IMR-90 (cell line): ENCODE results near the gene ARMC3. TPM values are rescaled to one million over a fixed set of nuclear protein-coding genes. Genes with fewer than 3 reads are reported as not detected.

Source experiments
- ATAC-seq: fragments of 200-7000 bp; cut with Tn5 transposase; 2 replicates; pipeline ENCODE4 v1.9.1; 2020; ENCODE audit warnings: low read depth, mild to moderate bottlenecking, moderate library complexity
- BruUV-seq: library from RNA; stranded (reverse); fragments of 400-500 nt; replicated peaks from 2 replicates; lab custom pipeline; 2021; lab: Mats Ljungman, UMichigan
- CTCF ChIA-PET: fragments of 300-600 bp; formaldehyde crosslinking; extraction: SDS; loops from one replicate; lab custom pipeline; 2021; ENCODE audit warnings: antibody characterized with exemption; lab: Yijun Ruan, JAX
- POLR2A ChIA-PET: fragments of 300-600 bp; sonication (Branson Sonifier 250); formaldehyde crosslinking; loops from one replicate; lab custom pipeline; 2022; ENCODE audit warnings: antibody characterized with exemption; ENCODE audit not compliant: unreplicated experiment; lab: Charles Lee
- DNase-seq: peaks from one replicate; pipeline ENCODE4 v3.0.0; 2013
- H2AFZ ChIP-seq: replicated peaks from 2 replicates; pipeline ENCODE3; 2013; ENCODE audit warnings: low read length, mild to moderate bottlenecking; ENCODE audit not compliant: poor library complexity
- H2AK5ac ChIP-seq: 2 replicates; pipeline ENCODE4 v1.6.1; 2013; ENCODE audit warnings: low read depth, low read length, inconsistent platforms
- H2AK9ac ChIP-seq: replicated peaks from 2 replicates; pipeline ENCODE3; 2013; ENCODE audit warnings: mild to moderate bottlenecking, low read depth, low read length, moderate library complexity; ENCODE audit not compliant: poor library complexity
- H2BK120ac ChIP-seq: 2 replicates; pipeline ENCODE4 v1.6.1; 2013; ENCODE audit warnings: low read depth, low read length, inconsistent platforms
- H2BK15ac ChIP-seq: 3 replicates; pipeline ENCODE4 v1.6.1; 2013; ENCODE audit warnings: low read depth, low read length, inconsistent platforms
- H2BK20ac ChIP-seq: 2 replicates; pipeline ENCODE4 v1.6.1; 2013; ENCODE audit warnings: low read depth, mild to moderate bottlenecking, inconsistent platforms, low read length, moderate library complexity
- H2BK5ac ChIP-seq: 2 replicates; pipeline ENCODE4 v1.6.1; 2013; ENCODE audit warnings: mild to moderate bottlenecking, low read depth, low read length, inconsistent platforms; ENCODE audit not compliant: poor library complexity, severe bottlenecking
- H3K14ac ChIP-seq: replicated peaks from 2 replicates; pipeline ENCODE4 v1.6.1; 2013; ENCODE audit warnings: low read depth, low read length, inconsistent platforms
- H3K18ac ChIP-seq: 2 replicates; pipeline ENCODE4 v1.6.1; 2013; ENCODE audit warnings: low read depth, low read length, control low read depth
- H3K23ac ChIP-seq: 2 replicates; pipeline ENCODE4 v1.6.1; 2013; ENCODE audit warnings: low read depth, low read length, inconsistent platforms
- H3K27ac ChIP-seq: 2 replicates; pipeline ENCODE4 v1.5.1; 2013; ENCODE audit warnings: mild to moderate bottlenecking, control low read depth, low read length; ENCODE audit not compliant: insufficient read depth
- H3K27me3 ChIP-seq: 2 replicates; pipeline ENCODE4 v1.6.1; 2013; ENCODE audit warnings: low read length; ENCODE audit not compliant: control insufficient read depth, insufficient read depth
- H3K36me3 ChIP-seq: 2 replicates; pipeline ENCODE4 v1.6.1; 2013; ENCODE audit warnings: low read length, mixed read lengths; ENCODE audit not compliant: control insufficient read depth, insufficient read depth
- H3K4ac ChIP-seq: 2 replicates; pipeline ENCODE4 v1.6.1; 2013; ENCODE audit warnings: low read depth, low read length, inconsistent platforms
- H3K4me1 ChIP-seq: 2 replicates; pipeline ENCODE4 v1.6.1; 2013; ENCODE audit warnings: low read length, mixed read lengths; ENCODE audit not compliant: control insufficient read depth, insufficient read depth
- H3K4me2 ChIP-seq: 2 replicates; pipeline ENCODE4 v1.6.1; 2013; ENCODE audit warnings: low read depth, mild to moderate bottlenecking, control low read depth, low read length, moderate library complexity
- H3K4me3 ChIP-seq: 2 replicates; pipeline ENCODE4 v1.5.1; 2013; ENCODE audit warnings: low read depth, mild to moderate bottlenecking, control low read depth, low read length, moderate library complexity; ENCODE audit not compliant: insufficient read depth
- H3K56ac ChIP-seq: 2 replicates; pipeline ENCODE4 v1.6.1; 2013; ENCODE audit warnings: low read length, inconsistent platforms; ENCODE audit not compliant: insufficient read depth; ENCODE audit errors: extremely low read depth
- H3K79me1 ChIP-seq, 2 experiments: 2 replicates each; pipeline ENCODE4 v1.6.1; 2013; ENCODE audit warnings: low read length in 2 of 2, inconsistent platforms in 1 of 2, low read depth in 1 of 2
- H3K9ac ChIP-seq: 2 replicates; pipeline ENCODE4 v1.6.1; 2013; ENCODE audit warnings: low read depth, low read length, control low read depth
- H3K9me1 ChIP-seq: 2 replicates; pipeline ENCODE4 v1.6.1; 2013; ENCODE audit warnings: low read length, inconsistent platforms; ENCODE audit not compliant: insufficient read depth
- H3K9me3 ChIP-seq: 2 replicates; pipeline ENCODE4 v1.6.1; 2013; ENCODE audit warnings: low read length; ENCODE audit not compliant: control insufficient read depth, insufficient read depth
- H4K20me1 ChIP-seq: 2 replicates; pipeline ENCODE4 v1.6.1; 2013; ENCODE audit warnings: low read length, inconsistent platforms; ENCODE audit not compliant: insufficient read depth
- H4K5ac ChIP-seq: 2 replicates; pipeline ENCODE4 v1.6.1; 2013; ENCODE audit warnings: mild to moderate bottlenecking, low read depth, low read length, control low read depth
- H4K8ac ChIP-seq, 2 experiments: 2 replicates each; pipeline ENCODE4 v1.6.1; 2013; ENCODE audit warnings: low read depth in 2 of 2, low read length in 2 of 2, control low read depth in 1 of 2, inconsistent platforms in 1 of 2
- H4K91ac ChIP-seq: 2 replicates; pipeline ENCODE4 v1.6.1; 2013; ENCODE audit warnings: low read depth, low read length, inconsistent platforms; ENCODE audit not compliant: insufficient read depth
- CEBPB ChIP-seq: IDR thresholded peaks from 2 replicates; pipeline ENCODE4 v1.6.1; 2012; ENCODE audit warnings: low read depth, low read length, improper control_type of control experiment
- FOS ChIP-seq: fragments of 150-350 bp; IDR thresholded peaks from 2 replicates; pipeline ENCODE4 v1.6.1; 2016; ENCODE audit warnings: low read depth, low read length
- RFX5 ChIP-seq: IDR thresholded peaks from 2 replicates; pipeline ENCODE4 v1.8.0; 2012; ENCODE audit warnings: low read depth, mild to moderate bottlenecking, low read length, moderate library complexity
- WGBS, 2 experiments: methylation state at CpG; one replicate each; pipeline versions ENCODE4 v1.1.5 to v1.1.7; 2013; ENCODE audit warnings: missing lambda C conversion rate in 2 of 2; ENCODE audit not compliant: insufficient read length in 1 of 2; ENCODE audit errors: extremely low coverage in 2 of 2; 5-methylcytosine and 5-hydroxymethylcytosine counted together
- dilution Hi-C: fragments of 300-500 bp; cut with HindIII; formaldehyde crosslinking; loops from one replicate; pipeline ENCODE4 v1.14.3; 2018; ENCODE audit warnings: low sequenced_read_pairs; ENCODE audit not compliant: unreplicated experiment
- in situ Hi-C: fragments of 300-500 bp; cut with MboI; formaldehyde crosslinking; loops from 3 replicates; pipeline ENCODE4 v1.14.3; 2019; ENCODE audit warnings: low sequenced_read_pairs, inconsistent platforms, mixed read lengths
- intact Hi-C: fragments of 100-400 bp; cut with micrococcal nuclease; formaldehyde crosslinking; loops from 2 replicates; pipeline ENCODE4 v1.10.0; 2022
- polyA plus RNA-seq, 3 experiments: library from polyadenylated mRNA; depleted of rRNA; stranded (reverse); fragments of >200 nt; gene quantifications; 2 replicates each; pipeline ENCODE4 v1.2.3, GENCODE V29; 2012; ENCODE audit warnings: low replicate concordance in 1 of 3
- total RNA-seq: library from RNA; depleted of rRNA; stranded (reverse); fragments of >200 nt; gene quantifications from 2 replicates; pipeline ENCODE4 v1.2.3, GENCODE V29; 2012

The ARMC3 gene
- total and polyA plus RNA-seq, 2 of the 4 experiments (the other 2 are of a cell fraction) = not detected

DNA sequence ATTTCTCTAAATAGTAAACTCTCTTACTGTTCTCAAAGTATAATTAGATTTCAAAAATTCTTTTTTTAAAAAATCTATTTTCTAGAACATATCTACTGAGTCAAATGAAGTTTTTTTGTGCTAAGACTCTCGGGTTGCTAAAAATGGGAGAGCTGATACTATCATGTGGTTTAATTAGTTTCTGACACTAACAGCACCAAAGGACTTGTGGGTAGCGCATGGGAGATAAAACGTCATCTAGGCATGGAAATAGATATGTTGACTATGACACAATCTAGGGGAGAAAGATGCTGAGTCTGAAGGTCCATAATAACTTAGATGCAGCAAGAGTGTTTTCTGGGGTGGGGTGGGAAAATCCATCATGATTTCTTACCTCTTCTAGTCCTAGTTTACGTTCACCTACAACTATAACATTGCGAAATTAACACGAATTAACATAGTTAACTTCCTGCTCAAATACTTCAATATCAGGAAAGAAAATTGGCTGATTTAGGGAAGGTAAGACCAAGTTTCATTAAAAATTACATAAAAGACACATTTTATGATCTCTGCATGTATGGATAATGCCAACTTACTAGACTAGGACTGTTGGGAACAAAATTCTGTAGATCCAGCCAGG is 14.3 kb upstream of the ARMC3 start:
- Histone ChIP-seq H2BK120ac (no peak overlapping the region), H3K79me1 (no peaks in the 10 kb centered on the region), H3K56ac (no peak overlapping the region), H4K5ac (no peak overlapping the region), H4K8ac (no peak overlapping the region), H3K27ac (no peak overlapping the region), H3K27me3 (no peaks in the 10 kb centered on the region), H3K9me1 (no peaks in the 10 kb centered on the region), H3K18ac (no peak overlapping the region), H3K36me3 (no peaks in the 10 kb centered on the region), H3K4me1 (no peaks in the 10 kb centered on the region), H3K4ac (no peak overlapping the region), H2BK5ac (no peak overlapping the region), H2AK5ac (no peak overlapping the region), H2AFZ (no peak overlapping the region), H4K91ac (no peak overlapping the region), H2BK15ac (no peak overlapping the region), H3K23ac (no peak overlapping the region), H3K4me2 (no peak overlapping the region), H2BK20ac (no peak overlapping the region), H4K20me1 (no peaks in the 10 kb centered on the region), H3K14ac (no peak overlapping the region), H3K4me3 (no peak overlapping the region), H2AK9ac (no peak overlapping the region), H3K9ac (no peak overlapping the region), H3K9me3 (no peaks in the 10 kb centered on the region)
- intact Hi-C loops (no loop called here), dilution Hi-C loops (no loop called here), in situ Hi-C loops (no loop called here)
- no peak for ATAC-seq
- ChIA-PET POLR2A (no interaction called here), CTCF (no interaction called here)
- TF ChIP-seq FOS (no peak), RFX5 (no peak), CEBPB (peak; percentile 53)
- no CpG with 5 or more reads among the region's 6 CpGs for WGBS, 2 experiments
- no peak for DNase-seq
- no TSS peak for BruUV-seq
